ENCODE data around the gene ARGLU1.

The ARGLU1 gene

GRCh38 chr13:106493533-106494220 is 74.3 kb downstream of the ARGLU1 start:
- H3K4me3 ChIP-seq (ENCODE audit: low read length), result no peak overlapping the region
- DNase-seq (ENCODE audit: low read depth, low spot score), result peak; percentile 37

- no peak overlapping the region for H3K4me3 ChIP-seq (ENCODE audit: low read length)
Measured at GRCh38 chr13:106492588-106493475, 75.1 kb downstream of the ARGLU1 start.

GRCh38 chr13:106491928-106492587 is 75.9 kb downstream of the ARGLU1 start:
- no peak overlapping the region for H3K4me3 ChIP-seq (ENCODE audit: low read length)
- no peak for DNase-seq (ENCODE audit: low read depth, low spot score)

More at GRCh38 chr13:106492588-106493475, 75.1 kb downstream of the ARGLU1 start:
- DNase-seq (ENCODE audit: low read depth, low spot score), result no peak

Data from Jurkat, Clone E6-1 (cell line).